Measurements from ENCODE around the gene XPNPEP1.

XPNPEP1 gene

DNA sequence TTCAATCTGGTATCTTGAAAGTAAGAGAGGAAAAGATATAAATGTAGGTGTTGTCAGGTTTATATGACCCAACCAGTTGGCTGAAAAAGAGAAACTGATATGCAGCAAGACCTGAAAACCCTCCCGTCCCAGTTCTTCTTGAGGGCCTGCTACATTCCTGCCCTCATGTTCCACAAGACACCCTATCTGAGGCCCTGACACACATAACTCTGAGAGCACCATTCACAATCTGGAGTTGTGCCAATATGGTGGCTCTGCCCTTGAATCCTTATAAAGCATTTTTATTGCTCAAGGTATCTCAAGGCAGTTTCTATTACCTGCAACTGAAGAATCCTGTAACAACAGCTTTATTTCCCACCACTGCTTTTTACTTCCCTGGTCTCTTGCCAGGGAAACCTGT, 17.0 kb downstream of the XPNPEP1 start:
- Histone ChIP-seq H3K36me3 (ENCODE audit: low read length) (peaks cover 10% of the 10 kb centered on the region), H3K79me2 (ENCODE audit: insufficient read depth, low read length) (peaks cover 52% of the 10 kb centered on the region), H3K9me2 (replicated peaks; ENCODE audit: insufficient read depth, low read length) (no peaks in the 10 kb centered on the region), H3K9me3 (ENCODE audit: insufficient read depth, low read length) (no peaks in the 10 kb centered on the region), H2AFZ (ENCODE audit: low read depth, low read length, severe bottlenecking) (no peak overlapping the region), H3K4me2 (ENCODE audit: low read depth, low read length, poor library complexity, severe bottlenecking) (no peak overlapping the region), H3K27me3 (ENCODE audit: low read length) (no peaks in the 10 kb centered on the region), H3K4me3 (ENCODE audit: insufficient read depth, low read length, poor library complexity, severe bottlenecking) (no peak overlapping the region), H3K27ac (ENCODE audit: low read depth, low read length) (no peak overlapping the region), H3F3A (ENCODE audit: insufficient read depth) (no peaks in the 10 kb centered on the region), H4K20me1 (ENCODE audit: low read depth, low read length) (no peaks in the 10 kb centered on the region), H3K9ac (ENCODE audit: low read length) (no peak overlapping the region)
- TF ChIP-seq EZH2phosphoT487 (conservative IDR thresholded peaks at IDR 0.05; ENCODE audit: low read length) = no peak
- TF ChIP-seq, protein P1, sequence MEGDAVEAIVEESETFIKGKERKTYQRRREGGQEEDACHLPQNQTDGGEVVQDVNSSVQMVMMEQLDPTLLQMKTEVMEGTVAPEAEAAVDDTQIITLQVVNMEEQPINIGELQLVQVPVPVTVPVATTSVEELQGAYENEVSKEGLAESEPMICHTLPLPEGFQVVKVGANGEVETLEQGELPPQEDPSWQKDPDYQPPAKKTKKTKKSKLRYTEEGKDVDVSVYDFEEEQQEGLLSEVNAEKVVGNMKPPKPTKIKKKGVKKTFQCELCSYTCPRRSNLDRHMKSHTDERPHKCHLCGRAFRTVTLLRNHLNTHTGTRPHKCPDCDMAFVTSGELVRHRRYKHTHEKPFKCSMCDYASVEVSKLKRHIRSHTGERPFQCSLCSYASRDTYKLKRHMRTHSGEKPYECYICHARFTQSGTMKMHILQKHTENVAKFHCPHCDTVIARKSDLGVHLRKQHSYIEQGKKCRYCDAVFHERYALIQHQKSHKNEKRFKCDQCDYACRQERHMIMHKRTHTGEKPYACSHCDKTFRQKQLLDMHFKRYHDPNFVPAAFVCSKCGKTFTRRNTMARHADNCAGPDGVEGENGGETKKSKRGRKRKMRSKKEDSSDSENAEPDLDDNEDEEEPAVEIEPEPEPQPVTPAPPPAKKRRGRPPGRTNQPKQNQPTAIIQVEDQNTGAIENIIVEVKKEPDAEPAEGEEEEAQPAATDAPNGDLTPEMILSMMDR (IDR thresholded peaks at IDR 0.05; ENCODE audit: insufficient read depth, low read length, poor library complexity, severe bottlenecking) = no peak

DNA sequence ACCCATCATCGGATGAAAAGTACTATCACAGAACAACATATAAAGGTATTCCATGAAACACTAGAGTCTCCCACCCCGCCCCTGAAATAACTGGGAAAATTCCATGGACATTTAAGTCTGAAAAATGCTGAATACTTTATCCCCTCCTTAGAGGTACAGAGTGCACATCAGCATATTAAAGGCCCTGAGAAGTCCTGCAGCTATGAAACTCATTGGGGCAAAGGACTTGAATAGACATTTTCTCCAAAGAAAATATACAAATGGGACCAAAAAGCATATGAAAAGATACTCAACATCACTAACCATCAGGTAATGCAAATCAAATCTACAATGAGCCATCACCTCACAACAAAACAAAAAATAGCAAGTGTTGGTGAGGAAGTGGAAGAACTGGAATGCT, 18.9 kb downstream of the XPNPEP1 start:
- TF ChIP-seq EZH2phosphoT487 (conservative IDR thresholded peaks at IDR 0.05; ENCODE audit: low read length) = no peak
- TF ChIP-seq, protein P1 (IDR thresholded peaks at IDR 0.05; ENCODE audit: insufficient read depth, low read length, poor library complexity, severe bottlenecking) = no peak
- Histone ChIP-seq H3K79me2 (ENCODE audit: insufficient read depth, low read length) (peaks cover 49% of the 10 kb centered on the region), H3K9me3 (ENCODE audit: insufficient read depth, low read length) (no peaks in the 10 kb centered on the region), H3K4me2 (ENCODE audit: low read depth, low read length, poor library complexity, severe bottlenecking) (no peak overlapping the region), H3K4me3 (ENCODE audit: insufficient read depth, low read length, poor library complexity, severe bottlenecking) (no peak overlapping the region), H3K36me3 (ENCODE audit: low read length) (peaks cover 7% of the 10 kb centered on the region), H2AFZ (ENCODE audit: low read depth, low read length, severe bottlenecking) (no peak overlapping the region), H3F3A (ENCODE audit: insufficient read depth) (no peaks in the 10 kb centered on the region), H3K27ac (ENCODE audit: low read depth, low read length) (no peak overlapping the region), H4K20me1 (ENCODE audit: low read depth, low read length) (no peaks in the 10 kb centered on the region), H3K9me2 (replicated peaks; ENCODE audit: insufficient read depth, low read length) (no peaks in the 10 kb centered on the region), H3K27me3 (ENCODE audit: low read length) (no peaks in the 10 kb centered on the region), H3K9ac (ENCODE audit: low read length) (no peak overlapping the region)

DNA sequence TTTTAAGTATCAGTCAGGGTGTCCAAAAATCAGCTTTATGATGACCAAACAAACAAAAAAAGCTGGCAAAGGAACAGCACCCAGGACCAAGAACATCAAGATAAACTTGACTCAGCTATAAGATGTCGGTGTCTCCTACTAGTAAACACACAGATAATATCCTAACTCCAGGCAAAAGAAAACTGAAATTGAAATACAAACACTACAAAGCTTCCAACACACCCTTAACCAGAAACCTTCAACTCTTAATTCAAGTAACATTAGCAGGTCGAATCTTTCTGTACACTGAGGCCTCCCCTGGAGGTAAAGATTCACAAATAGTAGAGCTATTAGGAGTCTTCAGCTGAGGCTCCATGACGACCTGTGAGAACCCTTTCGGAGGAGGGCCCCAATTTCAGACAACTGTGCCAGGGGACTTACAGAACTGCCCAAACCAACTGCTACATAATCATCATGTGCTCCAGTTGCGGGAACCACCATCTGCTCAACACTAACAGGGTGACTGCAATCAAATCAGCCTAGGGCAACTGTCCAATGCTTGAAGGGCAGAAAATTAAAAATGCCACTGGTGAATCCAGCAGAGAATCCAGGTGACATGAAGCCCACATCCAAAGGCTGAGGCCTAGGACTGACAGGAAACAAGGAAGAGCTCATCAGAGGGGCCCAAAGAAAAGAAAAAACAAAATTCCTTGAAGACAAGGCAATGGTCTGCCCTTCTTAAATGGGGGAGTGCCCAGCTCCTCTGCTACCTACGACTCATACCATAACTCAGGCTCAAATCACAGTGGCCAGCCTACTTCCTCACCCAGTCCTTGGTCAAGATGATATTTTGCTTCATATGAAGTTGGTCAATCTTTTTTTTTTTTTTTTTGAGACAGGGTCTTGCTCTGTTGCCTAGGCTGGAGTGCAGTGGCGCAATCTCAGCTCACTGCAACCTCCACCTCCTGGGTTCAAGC, 20.0 kb downstream of the XPNPEP1 start:
- Histone ChIP-seq H2AFZ (ENCODE audit: low read depth, low read length, severe bottlenecking) (no peak overlapping the region), H3K36me3 (ENCODE audit: low read length) (peaks cover 7% of the 10 kb centered on the region), H3K4me3 (ENCODE audit: insufficient read depth, low read length, poor library complexity, severe bottlenecking) (no peak overlapping the region)

More for the DNA sequence above, 20.0 kb downstream of the XPNPEP1 start:
- Histone ChIP-seq H3F3A (ENCODE audit: insufficient read depth) (no peaks in the 10 kb centered on the region), H3K9me3 (ENCODE audit: insufficient read depth, low read length) (no peaks in the 10 kb centered on the region), H4K20me1 (ENCODE audit: low read depth, low read length) (no peaks in the 10 kb centered on the region), H3K79me2 (ENCODE audit: insufficient read depth, low read length) (peaks cover 56% of the 10 kb centered on the region), H3K4me2 (ENCODE audit: low read depth, low read length, poor library complexity, severe bottlenecking) (no peak overlapping the region), H3K9me2 (replicated peaks; ENCODE audit: insufficient read depth, low read length) (no peaks in the 10 kb centered on the region), H3K27me3 (ENCODE audit: low read length) (no peaks in the 10 kb centered on the region), H3K9ac (ENCODE audit: low read length) (no peak overlapping the region), H3K27ac (ENCODE audit: low read depth, low read length) (no peak overlapping the region)
- TF ChIP-seq, protein P1 (IDR thresholded peaks at IDR 0.05; ENCODE audit: insufficient read depth, low read length, poor library complexity, severe bottlenecking) = no peak
- no peak for TF ChIP-seq EZH2phosphoT487 (conservative IDR thresholded peaks at IDR 0.05; ENCODE audit: low read length)

Data from SU-DHL-6 (cell line).